AG04450 (cell line): ENCODE results near the gene PILRA. TPM values are rescaled to one million over a fixed set of nuclear protein-coding genes. Genes with fewer than 3 reads are reported as not detected.

Source experiments
- CTCF ChIA-PET: fragments of 300-600, 350-600 bp; formaldehyde crosslinking; extraction: SDS; loops from one replicate; lab custom pipeline; 2022; ENCODE audit warnings: antibody characterized with exemption, inconsistent platforms; lab: Charles Lee
- POLR2A ChIA-PET: fragments of 350-600 bp; formaldehyde crosslinking; extraction: SDS; loops from one replicate; lab custom pipeline; 2021; ENCODE audit warnings: antibody characterized with exemption, inconsistent platforms; lab: Yijun Ruan, JAX
- DNase-seq: peaks from one replicate; pipeline ENCODE4 v3.0.0-alpha.2; 2011; ENCODE audit warnings: low read depth, low spot score
- H3K27ac ChIP-seq: one replicate; pipeline ENCODE4 v1.5.1; 2012; ENCODE audit warnings: low read depth, low read length, control low read depth
- H3K27me3 ChIP-seq: one replicate; pipeline ENCODE4 v1.6.0; 2012; ENCODE audit warnings: low read length; ENCODE audit not compliant: control insufficient read depth, insufficient read depth
- H3K4me3 ChIP-seq: 2 replicates; pipeline ENCODE4 v1.5.1; 2011; ENCODE audit warnings: mild to moderate bottlenecking, low read depth, low read length, control low read depth
- H3K9me3 ChIP-seq: 2 replicates; pipeline ENCODE4 v1.5.1; 2012; ENCODE audit warnings: low read length; ENCODE audit not compliant: control insufficient read depth, insufficient read depth
- CTCF ChIP-seq: IDR thresholded peaks from 2 replicates; pipeline ENCODE4 v1.5.1; 2011; ENCODE audit warnings: low read depth, low read length, control low read depth, inconsistent platforms
- polyA plus RNA-seq: library from polyadenylated mRNA; depleted of rRNA; stranded (reverse); fragments of >200 nt; gene quantifications from 2 replicates; pipeline ENCODE4 v1.2.3, GENCODE V29; 2011

The PILRA gene
- polyA plus RNA-seq, 1 experiment = 0.30 TPM

GRCh38 chr7:100366411-100367250 is 6.7 kb upstream of the PILRA start:
- ChIA-PET POLR2A (no interaction called here), CTCF (interaction anchor here (0.7 kb wide), 1 partner anchor 16 kb away, joined by 6 read pairs; no protein-coding TSS in a partner anchor)
- no peak overlapping the region for H3K27ac ChIP-seq
- H3K9me3 ChIP-seq = no peaks in the 10 kb centered on the region
- no peak overlapping the region for H3K4me3 ChIP-seq
- DNase-seq = no peak
- TF ChIP-seq CTCF = no peak
- no peaks in the 10 kb centered on the region for H3K27me3 ChIP-seq

GRCh38 chr7:100367251-100367620 is 6.1 kb upstream of the PILRA start:
- ChIA-PET CTCF (no interaction called here), POLR2A (no interaction called here)
- DNase-seq = no peak
- H3K9me3 ChIP-seq = no peaks in the 10 kb centered on the region
- no peak for TF ChIP-seq CTCF
- no peak overlapping the region for H3K27ac ChIP-seq
- H3K4me3 ChIP-seq = no peak overlapping the region
- H3K27me3 ChIP-seq = no peaks in the 10 kb centered on the region

DNA sequence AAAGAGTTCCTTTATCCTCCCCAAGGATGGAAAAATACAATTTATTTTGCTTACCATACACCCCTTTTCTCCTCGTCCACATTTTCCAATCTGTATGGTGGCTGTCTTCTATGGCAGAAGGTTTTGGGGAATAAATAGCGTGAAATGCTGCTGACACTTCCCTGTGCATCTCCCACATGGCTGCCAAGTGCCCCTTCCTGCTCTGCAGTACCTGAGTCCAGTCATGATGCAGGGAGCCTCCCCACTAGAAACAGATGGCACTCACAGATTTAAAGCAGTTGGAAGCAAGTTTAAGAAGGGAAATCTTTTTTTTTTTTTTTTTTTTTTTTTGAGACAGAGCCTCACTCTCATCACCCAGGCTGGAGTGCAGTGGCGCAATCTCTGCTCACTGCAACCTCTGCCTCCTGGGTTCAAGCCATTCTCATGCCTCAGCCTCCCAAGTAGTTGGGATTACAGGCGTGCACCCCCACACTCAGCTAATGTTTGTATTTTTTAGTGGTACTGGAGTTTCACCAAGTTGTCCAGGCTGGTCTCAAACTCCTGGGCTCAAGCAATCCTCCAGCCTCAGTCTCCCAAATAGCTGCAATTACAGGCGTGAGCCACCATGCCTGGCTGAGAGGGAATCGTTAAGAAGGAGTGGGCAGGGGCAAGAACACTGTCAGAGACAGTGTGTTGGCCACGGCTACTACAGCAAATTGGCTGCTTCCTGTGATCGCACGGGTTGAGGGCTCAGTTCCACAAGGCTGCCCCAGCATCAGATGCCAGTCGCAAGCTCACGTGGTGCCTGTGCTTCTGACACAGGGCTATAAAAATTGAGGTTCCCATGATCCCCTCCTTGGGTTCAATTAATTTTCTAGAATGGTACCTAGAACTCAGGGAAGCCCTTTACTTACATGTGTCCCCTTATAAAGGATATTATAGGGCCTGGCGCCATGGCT is 5.3 kb upstream of the PILRA start:
- TF ChIP-seq CTCF = no peak
- no peaks in the 10 kb centered on the region for H3K27me3 ChIP-seq
- H3K4me3 ChIP-seq = no peak overlapping the region
- ChIA-PET CTCF (no interaction called here), POLR2A (interaction anchor here (1.2 kb wide), 1 partner anchor 61 kb away, joined by 5 read pairs; the partner anchor contains the start of gene ZCWPW1)
- H3K27ac ChIP-seq = no peak overlapping the region
- DNase-seq = no peak
- H3K9me3 ChIP-seq = no peaks in the 10 kb centered on the region

DNA sequence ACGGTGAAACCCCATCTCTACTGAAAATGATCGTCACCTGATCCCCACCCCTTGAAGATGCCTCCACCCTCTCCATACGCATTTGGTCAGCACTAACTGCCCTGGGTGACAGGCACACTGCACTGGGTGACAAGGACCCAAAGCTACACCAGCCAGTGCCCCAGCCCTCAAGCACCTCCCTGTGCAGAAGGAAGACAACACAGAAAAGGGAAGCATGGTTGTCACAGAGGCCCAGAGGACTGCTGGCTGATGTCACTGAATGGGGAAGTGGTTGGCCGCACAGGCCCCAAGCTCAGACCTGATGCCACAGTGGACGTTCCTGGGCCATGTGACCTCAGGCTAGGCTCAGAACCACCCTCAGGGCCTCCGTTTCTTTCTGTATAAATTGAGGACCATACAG is 4.2 kb upstream of the PILRA start:
- no peaks in the 10 kb centered on the region for H3K27me3 ChIP-seq
- TF ChIP-seq CTCF = no peak
- no peaks in the 10 kb centered on the region for H3K9me3 ChIP-seq
- POLR2A ChIA-PET = interaction anchor here (0.6 to 0.7 kb wide), 2 partner anchors 14 to 315 kb away, joined by 3 read pairs; no protein-coding TSS in a partner anchor
- CTCF ChIA-PET = no interaction called here
- no peak for DNase-seq
- no peak overlapping the region for H3K4me3 ChIP-seq
- no peak overlapping the region for H3K27ac ChIP-seq
